Stimulated activated CD4-positive, alpha-beta T cell treated with anti-CD3 and anti-CD28 coated beads, Interleukin-2, amount 100 ng/mL, for 24 hours (primary cell): Measurements from ENCODE around the gene LYSMD2.

Experiments used
- DNase-seq, 2 donors: peaks; one replicate each; pipeline ENCODE4 v3.0.0-alpha.2; 2020

The LYSMD2 gene

GRCh38 chr15:51751697-51752683, 14.5 kb upstream of the LYSMD2 start:
- peak in 1 of 2 donors; percentile 40 for DNase-seq

- DNase-seq: peak; percentile 59 to 70
Observed at GRCh38 chr15:51750792-51751696, 13.6 kb upstream of the LYSMD2 start, which contains the start of gene TMOD2. Gene TMOD2 (plus strand): TSS chr15:51751597. CDS start chr15:51766442, 14,845 bp downstream.

GRCh38 chr15:51750186-51750585, 12.7 kb upstream of the LYSMD2 start:
- no peak for DNase-seq

- DNase-seq: no peak
Observed at GRCh38 chr15:51749307-51749706, 11.9 kb upstream of the LYSMD2 start.

- DNase-seq: no peak
Observed at GRCh38 chr15:51739061-51739712, 1.7 kb upstream of the LYSMD2 start.

- no peak for DNase-seq
Observed at GRCh38 chr15:51738553-51738952, 1.1 kb upstream of the LYSMD2 start.

GRCh38 chr15:51736751-51737521, 519 bp downstream of the LYSMD2 start:
- peak; percentile 66 to 67 for DNase-seq

GRCh38 chr15:51736069-51736468, 1.4 kb downstream of the LYSMD2 start:
- peak; percentile 14 to 31 for DNase-seq

GRCh38 chr15:51735228-51736010, 2.0 kb downstream of the LYSMD2 start:
- DNase-seq: peak; percentile 22 to 33

GRCh38 chr15:51732646-51733045, 4.8 kb downstream of the LYSMD2 start:
- DNase-seq: no peak

- peak in 1 of 2 donors; percentile 29 for DNase-seq
Observed at GRCh38 chr15:51731549-51732267, 5.7 kb downstream of the LYSMD2 start.

GRCh38 chr15:51727141-51727897, 10.1 kb downstream of the LYSMD2 start:
- peak in 1 of 2 donors; percentile 32 for DNase-seq

GRCh38 chr15:51726302-51727073, 11.0 kb downstream of the LYSMD2 start:
- peak; percentile 37 to 51 for DNase-seq

GRCh38 chr15:51724673-51725072, 12.8 kb downstream of the LYSMD2 start:
- DNase-seq: no peak

GRCh38 chr15:51724199-51724598, 13.3 kb downstream of the LYSMD2 start:
- DNase-seq: no peak

- DNase-seq: no peak
Observed at GRCh38 chr15:51721199-51721960, 16.1 kb downstream of the LYSMD2 start.

- DNase-seq: no peak
Observed at GRCh38 chr15:51720201-51720995, 17.1 kb downstream of the LYSMD2 start.
